Measurements from ENCODE around the gene CPSF3.
A peak's percentile ranks its signal among the peaks of the same experiment; 100 is the strongest.

CPSF3 gene

DNA sequence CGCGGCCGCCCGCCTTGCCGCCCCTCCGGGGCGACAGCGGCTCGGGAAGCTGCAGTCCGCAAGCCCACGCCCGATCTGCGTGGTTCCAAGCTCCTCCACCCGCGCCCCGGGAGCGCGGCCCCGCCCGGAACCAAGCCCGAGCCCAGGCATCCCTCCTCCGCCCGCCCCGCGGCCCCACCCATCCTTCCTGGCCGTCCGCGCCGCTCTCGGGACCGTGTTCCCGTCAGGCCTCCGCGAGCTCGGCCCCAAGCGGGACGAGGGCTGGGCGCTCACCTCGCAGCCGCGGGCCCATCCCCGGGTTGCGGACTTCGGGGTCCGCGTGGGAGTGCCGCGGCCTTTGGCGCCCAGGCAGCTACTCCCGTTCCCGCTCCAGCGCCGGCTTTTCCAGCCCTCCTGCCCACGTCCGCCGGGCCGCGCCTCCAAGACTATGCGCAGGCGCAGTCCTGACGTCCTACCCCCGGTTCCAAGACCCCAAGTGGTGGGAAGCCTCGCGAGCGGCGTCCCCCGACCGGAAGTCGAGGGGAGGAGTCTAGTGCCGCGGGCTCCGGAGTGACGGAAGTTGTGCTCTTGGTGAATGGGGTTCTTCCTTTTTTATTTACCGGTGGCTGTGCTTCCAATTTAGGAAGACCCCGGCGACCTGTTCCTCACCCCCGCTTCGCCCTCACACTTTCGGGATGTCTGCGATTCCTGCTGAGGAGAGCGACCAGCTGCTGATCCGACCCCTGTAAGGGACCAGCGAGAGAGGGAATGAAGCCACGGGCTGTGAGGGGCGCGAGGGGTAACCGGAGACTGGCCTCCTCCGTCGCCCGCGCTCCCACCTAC lies at the start of gene CPSF3, which contains the start of gene ITGB1BP1:
CPSF3 (plus strand) TSS at position 555 of the 822 bp plus-strand sequence; CDS start at position 675, 120 bp downstream.
ITGB1BP1 (minus strand) TSS at position 429 of the 822 bp plus-strand sequence. CDS start 4,831 bp downstream, outside the sequence.
- DNase-seq = peak; percentile 99

GRCh38 chr2:9374071-9374730 lies 49.3 kb upstream of the CPSF3 start:
- no peak for DNase-seq

DNA sequence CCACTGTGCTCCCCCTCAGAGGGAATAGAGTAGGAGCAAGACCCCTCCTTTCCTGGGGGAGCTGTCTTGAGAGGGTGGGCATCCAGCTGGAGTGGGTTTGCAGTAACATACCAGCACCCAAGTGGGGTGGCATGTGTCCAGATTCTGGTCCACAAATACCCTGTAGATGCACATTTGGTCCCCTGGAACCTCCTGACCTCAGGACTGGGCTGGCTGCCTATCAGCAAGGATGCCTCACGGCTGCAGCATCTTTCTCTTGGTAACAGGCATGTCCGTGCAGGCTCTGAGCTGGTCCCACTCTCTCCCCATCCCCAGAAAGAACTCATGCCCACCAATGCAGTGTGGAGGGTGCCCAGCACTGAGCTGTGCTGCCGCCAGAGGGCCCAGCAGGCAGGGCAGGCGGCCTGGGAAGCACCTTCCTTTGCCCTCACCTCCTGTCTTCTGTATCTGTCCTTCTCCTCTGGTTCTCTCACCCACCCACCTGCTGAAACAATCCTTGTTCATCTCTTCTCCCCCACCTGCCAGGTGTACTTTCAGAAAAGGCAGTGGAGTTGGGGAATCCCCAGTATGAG lies 47.5 kb upstream of the CPSF3 start:
- no peak for DNase-seq

- no peak for DNase-seq
Observed at GRCh38 chr2:9377461-9378097, 45.9 kb upstream of the CPSF3 start.

GRCh38 chr2:9378433-9379390 lies 44.7 kb upstream of the CPSF3 start:
- no peak for DNase-seq

DNA sequence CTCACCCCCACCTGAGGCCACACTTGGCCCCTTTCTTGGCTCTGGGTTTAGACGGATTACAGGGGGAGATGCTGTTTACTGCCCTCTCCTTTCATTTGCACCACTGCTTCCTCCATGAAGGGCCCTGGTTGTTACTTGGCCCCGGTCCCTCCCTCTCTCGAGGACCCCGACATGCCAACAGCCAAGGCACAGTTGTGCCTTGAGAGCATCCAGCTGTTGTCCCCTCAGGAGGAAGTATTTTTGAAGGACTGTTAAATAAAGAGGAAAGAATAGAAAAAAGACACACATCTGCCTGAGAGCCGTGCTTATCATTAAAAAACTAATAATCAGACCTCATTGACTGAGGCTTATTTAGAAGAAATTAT lies 44.1 kb upstream of the CPSF3 start:
- no peak for DNase-seq

DNA sequence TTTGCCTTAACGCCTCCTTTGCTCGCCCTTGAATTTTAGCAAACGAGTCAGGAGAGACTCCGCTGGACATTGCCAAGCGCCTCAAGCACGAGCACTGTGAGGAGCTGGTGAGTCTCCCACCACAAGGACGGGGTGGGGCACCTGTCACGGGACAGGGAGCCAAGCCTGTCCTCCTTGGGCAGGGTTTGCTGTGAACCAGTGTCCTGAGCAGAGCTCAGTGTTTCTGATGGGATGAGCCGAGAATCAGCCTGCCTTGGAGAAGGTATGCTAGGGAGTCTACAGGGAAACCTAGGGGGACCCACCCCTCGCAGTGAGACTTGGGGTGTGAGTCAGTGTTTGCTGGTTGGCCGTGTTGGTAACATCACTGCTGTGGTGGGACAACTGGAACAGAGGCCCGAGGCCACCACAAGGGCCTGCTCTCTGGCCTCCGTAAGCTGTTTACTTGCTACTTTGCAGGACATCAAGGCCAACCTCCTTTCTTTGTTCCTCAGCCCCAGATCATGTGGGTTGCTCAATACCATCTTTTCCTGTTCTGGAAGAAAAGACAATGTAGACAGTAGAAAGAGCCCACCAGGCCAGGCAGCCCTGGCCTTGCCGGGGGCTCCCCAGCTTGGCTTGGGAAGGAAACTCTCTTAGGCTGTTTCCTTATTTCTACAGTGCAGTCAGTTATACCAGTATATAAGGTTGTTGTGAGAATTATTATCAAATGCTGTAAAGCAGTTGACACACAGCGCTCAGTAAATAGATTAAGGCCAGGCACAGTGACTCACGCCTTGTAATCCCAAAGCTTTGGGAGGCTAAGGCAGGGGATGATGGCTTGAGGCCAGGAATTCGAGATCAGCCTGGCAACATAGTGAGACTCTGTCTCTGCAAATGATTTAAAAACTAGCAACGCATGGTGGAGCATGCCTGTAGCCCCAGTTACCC lies 42.5 kb upstream of the CPSF3 start:
- no peak for DNase-seq

DNA sequence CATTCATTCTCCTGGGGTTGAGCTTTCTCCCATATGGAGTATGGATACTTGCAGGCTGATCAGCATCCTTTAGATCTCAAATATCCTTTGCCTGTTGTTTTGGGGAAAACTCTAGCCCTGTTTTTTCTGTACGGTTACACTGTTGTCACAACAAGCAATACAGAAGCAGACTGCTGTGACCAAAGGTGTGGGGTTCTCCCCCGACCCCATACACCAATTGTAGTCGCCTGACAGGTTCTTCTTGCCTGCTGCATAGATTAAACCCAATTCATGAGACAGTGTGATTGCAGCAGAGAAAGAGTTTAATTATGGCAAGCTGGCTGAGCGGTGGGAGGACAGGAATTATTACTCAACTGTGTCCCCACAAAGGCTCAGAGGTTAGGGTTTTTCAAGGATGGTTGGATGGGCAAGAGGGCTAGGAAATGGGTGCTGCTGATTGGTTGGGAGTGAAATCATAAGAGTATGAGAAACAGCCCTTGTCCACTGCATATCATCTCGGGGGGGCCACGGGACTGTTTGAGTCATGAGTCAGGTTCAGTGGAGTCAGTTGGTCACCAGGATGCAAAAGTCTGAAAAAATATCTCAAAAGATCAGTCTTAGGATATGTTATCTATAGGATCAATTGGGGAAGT lies 40.7 kb upstream of the CPSF3 start:
- DNase-seq = no peak

- no peak for DNase-seq
Observed at GRCh38 chr2:9384521-9384920, 38.9 kb upstream of the CPSF3 start.

DNA sequence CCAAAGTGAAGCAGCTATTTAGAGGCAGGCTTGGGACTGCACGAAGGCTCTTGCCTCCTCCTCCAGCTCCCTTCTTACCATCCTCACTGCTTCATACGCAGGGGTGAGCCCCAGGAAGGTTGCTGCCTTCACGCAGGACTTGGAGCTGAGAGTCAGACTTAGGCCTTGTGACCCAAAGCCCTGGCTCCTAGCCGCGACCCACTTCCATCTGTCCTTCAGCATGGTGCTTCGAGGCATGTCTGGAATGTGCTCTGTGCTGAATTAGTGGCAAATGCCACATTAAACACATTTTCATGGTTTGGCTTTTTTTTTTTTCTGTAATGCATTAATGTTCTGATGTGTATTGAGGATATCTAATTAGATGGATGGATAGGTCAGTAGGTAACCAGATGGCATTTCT lies 37.6 kb upstream of the CPSF3 start:
- no peak for DNase-seq

GRCh38 chr2:9388199-9388681 lies 35.2 kb upstream of the CPSF3 start:
- no peak for DNase-seq

- no peak for DNase-seq
Observed at GRCh38 chr2:9388950-9389911, 34.2 kb upstream of the CPSF3 start.

- DNase-seq = no peak
Observed at GRCh38 chr2:9390151-9390850, 33.2 kb upstream of the CPSF3 start.

GRCh38 chr2:9390991-9391390 lies 32.5 kb upstream of the CPSF3 start:
- no peak for DNase-seq

DNA sequence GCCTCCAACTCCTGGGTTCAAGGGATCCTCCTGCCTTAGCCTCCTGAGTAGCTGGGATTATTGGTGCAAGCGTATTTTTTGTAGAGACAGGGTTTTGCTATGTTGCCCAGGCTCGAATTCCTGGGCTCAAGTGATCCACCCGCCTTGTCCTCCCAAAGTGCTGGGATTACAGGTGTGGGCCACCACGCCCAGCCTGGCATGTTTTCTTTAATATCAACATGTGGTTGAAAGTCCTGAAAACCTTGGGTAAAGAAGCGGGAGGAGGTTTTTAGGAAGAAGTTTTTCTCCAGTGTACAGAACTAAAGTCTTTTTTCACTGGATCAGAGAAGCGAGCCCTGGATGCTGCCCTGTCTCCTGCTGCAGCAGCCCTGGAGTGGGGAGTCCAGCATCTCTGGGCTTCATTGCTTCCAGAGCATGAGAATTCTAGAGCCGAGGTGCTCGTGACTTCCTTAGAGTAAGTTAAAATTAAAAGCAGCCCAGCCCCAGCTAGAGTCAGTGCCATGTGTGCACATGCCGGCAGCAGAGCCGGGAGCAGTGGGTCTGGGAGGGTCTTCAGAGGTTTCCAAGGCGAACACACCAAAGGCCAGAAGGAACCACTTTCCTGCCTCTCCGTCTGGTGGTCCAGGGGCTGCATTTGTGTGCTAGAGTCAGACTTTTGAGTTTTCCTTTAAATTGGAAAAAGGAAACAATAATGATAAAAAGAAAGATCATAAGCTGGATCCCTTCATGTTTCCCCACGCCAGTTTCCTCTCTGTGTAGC lies 31.3 kb upstream of the CPSF3 start:
- DNase-seq = no peak

DNA sequence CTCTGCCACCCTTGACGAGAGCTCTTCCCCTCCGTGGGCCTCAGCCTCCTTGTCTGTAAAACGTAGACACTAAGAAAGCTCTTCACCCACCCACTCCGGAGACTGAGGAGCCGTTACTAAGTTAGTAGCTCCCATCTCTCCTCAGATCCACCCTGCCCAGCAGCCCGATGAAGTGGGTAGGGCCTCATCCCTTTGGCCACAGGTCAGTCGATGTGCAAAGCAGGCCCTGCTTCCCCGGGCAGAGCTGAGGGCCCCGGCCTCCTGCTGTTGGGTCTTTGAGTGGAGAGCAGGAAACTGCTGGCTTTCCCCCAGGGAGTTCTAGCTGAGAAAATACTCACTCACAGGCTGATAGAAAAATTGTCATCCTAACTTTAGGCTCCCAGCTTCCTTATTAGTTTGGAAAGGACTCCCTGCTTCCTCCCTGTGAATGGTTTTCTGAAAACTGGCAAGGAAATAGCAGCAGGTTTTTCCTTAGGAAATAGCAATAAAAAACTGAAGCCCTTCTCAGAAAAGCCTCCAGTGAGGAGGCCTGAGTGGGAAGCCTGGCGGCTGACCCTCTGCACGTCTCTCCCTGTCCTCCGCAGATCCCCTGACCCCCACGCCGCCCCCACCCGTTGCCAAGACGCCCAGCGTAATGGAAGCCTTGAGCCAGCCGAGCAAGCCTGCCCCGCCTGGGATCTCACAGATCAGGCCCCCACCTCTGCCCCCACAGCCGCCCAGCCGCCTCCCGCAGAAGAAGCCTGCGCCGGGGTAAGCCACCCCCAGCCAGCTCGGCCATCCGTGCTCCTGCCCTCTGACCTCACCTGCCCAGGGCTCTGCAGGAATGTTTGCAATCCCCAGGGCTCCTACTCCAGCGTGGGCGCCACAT lies 30.3 kb upstream of the CPSF3 start:
- no peak for DNase-seq

DNA sequence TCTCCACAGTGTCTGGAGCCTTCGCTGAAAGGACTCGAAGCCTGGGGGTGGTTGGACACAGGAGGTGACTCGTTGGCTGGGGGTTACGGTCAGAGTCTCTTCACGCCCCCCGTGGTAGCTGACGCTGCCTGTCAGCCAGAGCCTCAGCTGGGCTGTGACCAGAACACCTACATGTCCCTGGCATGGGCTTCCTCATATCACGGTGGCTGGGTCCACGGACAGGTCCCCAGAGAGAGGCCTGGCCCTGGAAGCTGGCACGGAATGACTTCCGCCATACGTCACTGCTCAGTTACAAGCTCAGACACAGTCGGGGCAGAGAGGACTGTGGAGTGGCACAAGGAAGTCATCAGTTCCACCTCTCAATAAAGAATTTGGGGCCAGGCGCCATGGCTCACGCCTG lies 28.6 kb upstream of the CPSF3 start:
- DNase-seq = no peak
